IMR-90 (cell line): ENCODE data around the gene ANKRD11. TPM values are rescaled to one million over a fixed set of nuclear protein-coding genes. Genes with fewer than 3 reads are reported as not detected.

Source experiments
- ATAC-seq: fragments of 200-7000 bp; cut with Tn5 transposase; 2 replicates; pipeline ENCODE4 v1.9.1; 2020; ENCODE audit warnings: low read depth, mild to moderate bottlenecking, moderate library complexity
- BruUV-seq: library from RNA; stranded (reverse); fragments of 400-500 nt; replicated peaks from 2 replicates; lab custom pipeline; 2021; lab: Mats Ljungman, UMichigan
- CTCF ChIA-PET: fragments of 300-600 bp; formaldehyde crosslinking; extraction: SDS; loops from one replicate; lab custom pipeline; 2021; ENCODE audit warnings: antibody characterized with exemption; lab: Yijun Ruan, JAX
- POLR2A ChIA-PET: fragments of 300-600 bp; sonication (Branson Sonifier 250); formaldehyde crosslinking; loops from one replicate; lab custom pipeline; 2022; ENCODE audit warnings: antibody characterized with exemption; ENCODE audit not compliant: unreplicated experiment; lab: Charles Lee
- DNase-seq: peaks from one replicate; pipeline ENCODE4 v3.0.0; 2013
- H2AFZ ChIP-seq: replicated peaks from 2 replicates; pipeline ENCODE3; 2013; ENCODE audit warnings: low read length, mild to moderate bottlenecking; ENCODE audit not compliant: poor library complexity
- H2AK5ac ChIP-seq: 2 replicates; pipeline ENCODE4 v1.6.1; 2013; ENCODE audit warnings: low read depth, low read length, inconsistent platforms
- H2AK9ac ChIP-seq: replicated peaks from 2 replicates; pipeline ENCODE3; 2013; ENCODE audit warnings: mild to moderate bottlenecking, low read depth, low read length, moderate library complexity; ENCODE audit not compliant: poor library complexity
- H2BK120ac ChIP-seq: 2 replicates; pipeline ENCODE4 v1.6.1; 2013; ENCODE audit warnings: low read depth, low read length, inconsistent platforms
- H2BK15ac ChIP-seq: 3 replicates; pipeline ENCODE4 v1.6.1; 2013; ENCODE audit warnings: low read depth, low read length, inconsistent platforms
- H2BK20ac ChIP-seq: 2 replicates; pipeline ENCODE4 v1.6.1; 2013; ENCODE audit warnings: low read depth, mild to moderate bottlenecking, inconsistent platforms, low read length, moderate library complexity
- H2BK5ac ChIP-seq: 2 replicates; pipeline ENCODE4 v1.6.1; 2013; ENCODE audit warnings: mild to moderate bottlenecking, low read depth, low read length, inconsistent platforms; ENCODE audit not compliant: poor library complexity, severe bottlenecking
- H3K14ac ChIP-seq: replicated peaks from 2 replicates; pipeline ENCODE4 v1.6.1; 2013; ENCODE audit warnings: low read depth, low read length, inconsistent platforms
- H3K18ac ChIP-seq: 2 replicates; pipeline ENCODE4 v1.6.1; 2013; ENCODE audit warnings: low read depth, low read length, control low read depth
- H3K23ac ChIP-seq: 2 replicates; pipeline ENCODE4 v1.6.1; 2013; ENCODE audit warnings: low read depth, low read length, inconsistent platforms
- H3K27ac ChIP-seq: 2 replicates; pipeline ENCODE4 v1.5.1; 2013; ENCODE audit warnings: mild to moderate bottlenecking, control low read depth, low read length; ENCODE audit not compliant: insufficient read depth
- H3K27me3 ChIP-seq: 2 replicates; pipeline ENCODE4 v1.6.1; 2013; ENCODE audit warnings: low read length; ENCODE audit not compliant: control insufficient read depth, insufficient read depth
- H3K36me3 ChIP-seq: 2 replicates; pipeline ENCODE4 v1.6.1; 2013; ENCODE audit warnings: low read length, mixed read lengths; ENCODE audit not compliant: control insufficient read depth, insufficient read depth
- H3K4ac ChIP-seq: 2 replicates; pipeline ENCODE4 v1.6.1; 2013; ENCODE audit warnings: low read depth, low read length, inconsistent platforms
- H3K4me1 ChIP-seq: 2 replicates; pipeline ENCODE4 v1.6.1; 2013; ENCODE audit warnings: low read length, mixed read lengths; ENCODE audit not compliant: control insufficient read depth, insufficient read depth
- H3K4me2 ChIP-seq: 2 replicates; pipeline ENCODE4 v1.6.1; 2013; ENCODE audit warnings: low read depth, mild to moderate bottlenecking, control low read depth, low read length, moderate library complexity
- H3K4me3 ChIP-seq: 2 replicates; pipeline ENCODE4 v1.5.1; 2013; ENCODE audit warnings: low read depth, mild to moderate bottlenecking, control low read depth, low read length, moderate library complexity; ENCODE audit not compliant: insufficient read depth
- H3K56ac ChIP-seq: 2 replicates; pipeline ENCODE4 v1.6.1; 2013; ENCODE audit warnings: low read length, inconsistent platforms; ENCODE audit not compliant: insufficient read depth; ENCODE audit errors: extremely low read depth
- H3K79me1 ChIP-seq, 2 experiments: 2 replicates each; pipeline ENCODE4 v1.6.1; 2013; ENCODE audit warnings: low read length in 2 of 2, inconsistent platforms in 1 of 2, low read depth in 1 of 2
- H3K9ac ChIP-seq: 2 replicates; pipeline ENCODE4 v1.6.1; 2013; ENCODE audit warnings: low read depth, low read length, control low read depth
- H3K9me1 ChIP-seq: 2 replicates; pipeline ENCODE4 v1.6.1; 2013; ENCODE audit warnings: low read length, inconsistent platforms; ENCODE audit not compliant: insufficient read depth
- H3K9me3 ChIP-seq: 2 replicates; pipeline ENCODE4 v1.6.1; 2013; ENCODE audit warnings: low read length; ENCODE audit not compliant: control insufficient read depth, insufficient read depth
- H4K20me1 ChIP-seq: 2 replicates; pipeline ENCODE4 v1.6.1; 2013; ENCODE audit warnings: low read length, inconsistent platforms; ENCODE audit not compliant: insufficient read depth
- H4K5ac ChIP-seq: 2 replicates; pipeline ENCODE4 v1.6.1; 2013; ENCODE audit warnings: mild to moderate bottlenecking, low read depth, low read length, control low read depth
- H4K8ac ChIP-seq, 2 experiments: 2 replicates each; pipeline ENCODE4 v1.6.1; 2013; ENCODE audit warnings: low read depth in 2 of 2, low read length in 2 of 2, control low read depth in 1 of 2, inconsistent platforms in 1 of 2
- H4K91ac ChIP-seq: 2 replicates; pipeline ENCODE4 v1.6.1; 2013; ENCODE audit warnings: low read depth, low read length, inconsistent platforms; ENCODE audit not compliant: insufficient read depth
- CHD1 ChIP-seq: IDR thresholded peaks from 2 replicates; pipeline ENCODE4 v1.6.1; 2012; ENCODE audit warnings: low read depth, low read length, improper control_type of control experiment
- CTCF ChIP-seq: conservative IDR thresholded peaks from 2 replicates; pipeline ENCODE4 v1.5.1; 2012; ENCODE audit warnings: mild to moderate bottlenecking, low read depth, low read length, improper control_type of control experiment
- ELK1 ChIP-seq: fragments of 150-350 bp; IDR thresholded peaks from 2 replicates; pipeline ENCODE4 v1.6.1; 2016; ENCODE audit warnings: low read depth, mild to moderate bottlenecking, low read length, moderate library complexity, borderline replicate concordance
- MAFK ChIP-seq: IDR thresholded peaks from 2 replicates; pipeline ENCODE4 v1.6.1; 2012; ENCODE audit warnings: low read depth, low read length, improper control_type of control experiment
- NFE2L2 ChIP-seq: fragments of 150-350 bp; IDR thresholded peaks from 2 replicates; pipeline ENCODE4 v1.6.1; 2016; ENCODE audit warnings: low read depth, mild to moderate bottlenecking, low read length
- RCOR1 ChIP-seq: IDR thresholded peaks from 2 replicates; pipeline ENCODE4 v1.6.1; 2012; ENCODE audit warnings: mild to moderate bottlenecking, low read length, improper control_type of control experiment; ENCODE audit not compliant: insufficient replicate concordance
- WGBS, 2 experiments: methylation state at CpG; one replicate each; pipeline versions ENCODE4 v1.1.5 to v1.1.7; 2013; ENCODE audit warnings: missing lambda C conversion rate in 2 of 2; ENCODE audit not compliant: insufficient read length in 1 of 2; ENCODE audit errors: extremely low coverage in 2 of 2; 5-methylcytosine and 5-hydroxymethylcytosine counted together
- dilution Hi-C: fragments of 300-500 bp; cut with HindIII; formaldehyde crosslinking; loops from one replicate; pipeline ENCODE4 v1.14.3; 2018; ENCODE audit warnings: low sequenced_read_pairs; ENCODE audit not compliant: unreplicated experiment
- in situ Hi-C: fragments of 300-500 bp; cut with MboI; formaldehyde crosslinking; loops from 3 replicates; pipeline ENCODE4 v1.14.3; 2019; ENCODE audit warnings: low sequenced_read_pairs, inconsistent platforms, mixed read lengths
- intact Hi-C: fragments of 100-400 bp; cut with micrococcal nuclease; formaldehyde crosslinking; loops from 2 replicates; pipeline ENCODE4 v1.10.0; 2022
- polyA plus RNA-seq, 3 experiments: library from polyadenylated mRNA; depleted of rRNA; stranded (reverse); fragments of >200 nt; gene quantifications; 2 replicates each; pipeline ENCODE4 v1.2.3, GENCODE V29; 2012; ENCODE audit warnings: low replicate concordance in 1 of 3
- total RNA-seq: library from RNA; depleted of rRNA; stranded (reverse); fragments of >200 nt; gene quantifications from 2 replicates; pipeline ENCODE4 v1.2.3, GENCODE V29; 2012

The ANKRD11 gene
- total and polyA plus RNA-seq, 2 of the 4 experiments (the other 2 are of a cell fraction) = 46.8 to 71.9 TPM

GRCh38 chr16:89460556-89460955 is 29.8 kb downstream of the ANKRD11 start:
- Histone ChIP-seq H2BK5ac (no peak overlapping the region), H4K91ac (no peak overlapping the region), H4K5ac (no peak overlapping the region), H3K27me3 (no peaks in the 10 kb centered on the region), H2AK9ac (no peak overlapping the region), H3K56ac (no peak overlapping the region), H3K4me1 (peaks cover 3% of the 10 kb centered on the region), H3K27ac (no peak overlapping the region), H2AK5ac (no peak overlapping the region), H3K23ac (no peak overlapping the region), H3K36me3 (peaks cover 3% of the 10 kb centered on the region; the same call in 1 of the 2 replicates), H3K18ac (no peak overlapping the region), H4K8ac (no peak overlapping the region), H3K14ac (no peak overlapping the region), H3K79me1 (peaks cover 0 to 62% of the 10 kb centered on the region in 2 experiments; a peak in 3 of 4 replicates), H3K9me1 (peaks cover 15% of the 10 kb centered on the region), H3K9ac (no peak overlapping the region), H3K9me3 (peaks cover 5% of the 10 kb centered on the region), H2BK15ac (no peak overlapping the region), H2BK20ac (no peak overlapping the region), H2BK120ac (no peak overlapping the region), H3K4me3 (no peak overlapping the region), H3K4me2 (no peak overlapping the region), H2AFZ (no peak overlapping the region), H4K20me1 (peaks cover 80% of the 10 kb centered on the region), H3K4ac (no peak overlapping the region)
- no peak for ATAC-seq
- intact Hi-C loops = no loop called here
- WGBS, 2 experiments = 100% methylated on average over 1 of the region's 6 CpGs; no CpG with 5 or more reads in 1 of the 2 experiments
- POLR2A ChIA-PET = interaction anchor here (0.7 kb wide), 1 partner anchor 16 kb away, joined by 5 read pairs; no protein-coding TSS in a partner anchor
- BruUV-seq = no TSS peak
- CTCF ChIA-PET = no interaction called here
- no peak for TF ChIP-seq CHD1
- TF ChIP-seq RCOR1 = no peak
- TF ChIP-seq NFE2L2 = no peak
- TF ChIP-seq MAFK = no peak
- no peak for TF ChIP-seq ELK1
- no peak for TF ChIP-seq CTCF
- dilution Hi-C loops = no loop called here
- in situ Hi-C loops = no loop called here
- DNase-seq = no peak
